NB4 (cell line): ENCODE measurements around the gene TEX2.

ENCODE experiments used
- DNase-seq: peaks from one replicate; pipeline ENCODE4 v3.0.0; 2010; ENCODE audit warnings: low read depth
- H3K4me3 ChIP-seq: one replicate; pipeline ENCODE4 v1.5.1; 2011; ENCODE audit warnings: mild to moderate bottlenecking, low read depth, low read length, moderate library complexity
- CTCF ChIP-seq: IDR thresholded peaks from one replicate; pipeline ENCODE4 v1.5.1; 2012; ENCODE audit warnings: low read depth, low read length
- MYC ChIP-seq: IDR thresholded peaks from 2 replicates; pipeline ENCODE4 v1.6.1; 2011; ENCODE audit warnings: low read depth, low read length
- POLR2A ChIP-seq: IDR thresholded peaks from 2 replicates; pipeline ENCODE4 v1.6.1; 2011; ENCODE audit warnings: mild to moderate bottlenecking; ENCODE audit not compliant: insufficient read length; ENCODE audit errors: extremely low read depth
- TF ChIP-seq, protein P1 (sequence below): IDR thresholded peaks from 2 replicates; pipeline ENCODE4 v1.6.1; 2011; ENCODE audit warnings: low read depth, low read length

Gene TEX2

DNA sequence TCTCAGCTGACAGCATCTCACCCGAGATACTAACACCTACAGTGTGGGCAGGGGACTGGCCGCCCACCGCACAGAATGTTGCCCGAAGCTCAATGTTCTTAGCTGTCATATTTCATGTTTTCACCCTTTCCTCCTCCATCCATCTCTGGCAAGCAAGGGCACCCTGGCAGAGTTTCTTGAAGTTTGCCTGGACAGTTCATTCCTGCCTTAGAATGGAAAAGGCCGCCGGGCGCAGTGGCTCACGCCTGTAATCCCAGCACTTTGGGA lies 37.6 kb upstream of the TEX2 start:
- DNase-seq = no peak
- H3K4me3 ChIP-seq = no peak overlapping the region
- no peak for TF ChIP-seq CTCF

DNA sequence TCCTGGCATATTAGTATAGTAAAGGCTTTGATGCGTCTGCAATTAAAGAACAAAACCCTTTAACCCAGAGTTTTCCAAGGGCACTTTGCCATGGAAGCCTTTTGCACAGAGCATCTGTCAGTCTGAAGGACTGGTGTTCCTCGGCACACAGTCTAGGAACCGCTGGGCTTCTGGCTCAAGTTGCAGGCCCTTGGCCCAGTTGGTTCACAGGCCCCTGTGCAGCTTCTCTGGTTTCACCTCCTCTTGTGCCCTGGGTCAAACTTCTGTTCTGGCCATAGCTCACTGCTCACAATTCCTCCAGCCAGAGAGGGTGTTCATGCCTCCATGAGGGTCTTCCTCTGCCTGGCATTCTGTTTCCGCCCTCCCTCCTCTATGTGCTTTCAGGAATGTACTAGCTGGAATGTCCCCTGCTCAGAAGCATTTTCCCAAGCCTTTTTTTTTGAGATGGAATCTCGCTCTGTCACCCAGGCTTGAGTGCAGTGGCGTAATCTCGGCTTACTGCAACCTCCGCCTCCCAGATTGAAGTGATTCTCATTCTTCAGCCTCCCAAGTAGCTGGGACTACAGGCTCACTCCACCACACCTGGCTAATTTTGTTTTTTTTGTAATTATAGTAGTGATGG lies 34.5 kb upstream of the TEX2 start:
- no peak for TF ChIP-seq MYC
- TF ChIP-seq POLR2A = no peak
- no peak for TF ChIP-seq CTCF
- TF ChIP-seq, protein P1, sequence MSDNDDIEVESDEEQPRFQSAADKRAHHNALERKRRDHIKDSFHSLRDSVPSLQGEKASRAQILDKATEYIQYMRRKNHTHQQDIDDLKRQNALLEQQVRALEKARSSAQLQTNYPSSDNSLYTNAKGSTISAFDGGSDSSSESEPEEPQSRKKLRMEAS = no peak
- no peak overlapping the region for H3K4me3 ChIP-seq
- DNase-seq = no peak

DNA sequence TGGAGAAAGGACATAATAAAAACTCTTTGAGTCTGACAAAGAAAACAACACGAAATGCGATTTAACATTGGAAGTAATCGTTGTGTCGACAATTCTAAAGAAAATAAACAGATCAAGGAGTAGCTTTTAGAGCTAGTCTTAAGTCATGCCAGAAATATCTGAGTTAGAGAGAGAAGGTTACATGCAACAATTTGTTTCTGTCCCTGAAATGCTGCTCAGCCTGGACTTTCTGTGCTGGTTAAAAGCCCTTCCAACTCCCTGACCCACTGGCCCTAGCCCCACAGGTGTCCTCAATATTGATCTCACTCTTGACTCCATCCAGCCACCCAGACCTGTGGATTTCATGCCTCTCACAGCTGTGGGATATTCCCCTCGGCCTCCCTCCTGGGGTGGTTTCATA lies 33.2 kb upstream of the TEX2 start:
- H3K4me3 ChIP-seq = no peak overlapping the region
- no peak for DNase-seq
- TF ChIP-seq CTCF = no peak
- no peak for TF ChIP-seq MYC
- TF ChIP-seq, protein P1 = no peak
- TF ChIP-seq POLR2A = no peak

DNA sequence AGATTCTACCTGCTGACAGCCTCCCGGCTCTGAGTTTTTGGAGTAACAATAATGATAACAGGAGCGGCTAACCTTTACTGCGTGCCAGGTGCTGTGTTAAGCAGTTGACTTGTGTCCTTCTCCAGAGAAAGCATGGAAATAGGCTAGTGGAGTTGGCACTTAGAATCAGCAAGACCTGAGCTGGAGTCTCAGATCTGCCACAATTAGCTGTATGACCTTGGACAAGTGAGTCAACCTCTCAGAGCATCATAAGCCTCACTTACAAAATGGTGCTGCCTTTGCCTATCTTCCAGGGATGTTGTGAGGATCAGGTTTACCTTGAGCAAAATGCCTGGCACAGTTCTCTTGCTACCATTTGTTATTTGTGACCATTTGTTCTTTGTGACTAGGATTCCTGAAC lies 32.1 kb upstream of the TEX2 start:
- no peak for TF ChIP-seq CTCF
- TF ChIP-seq POLR2A = no peak
- TF ChIP-seq MYC = no peak
- TF ChIP-seq, protein P1 = no peak
- no peak overlapping the region for H3K4me3 ChIP-seq
- DNase-seq = no peak

- peak; percentile 46 for TF ChIP-seq CTCF
- no peak for TF ChIP-seq POLR2A
- no peak for TF ChIP-seq MYC
- TF ChIP-seq, protein P1 = no peak
- peak; percentile 53 for DNase-seq
These were observed 28.3 kb upstream of the TEX2 start for GRCh38 chr17:64291268-64291851.

GRCh38 chr17:64289741-64290141 lies 26.7 kb upstream of the TEX2 start:
- TF ChIP-seq POLR2A = no peak
- TF ChIP-seq, protein P1 = no peak
- TF ChIP-seq CTCF = no peak
- TF ChIP-seq MYC = no peak
- no peak for DNase-seq
- no peak overlapping the region for H3K4me3 ChIP-seq

More at GRCh38 chr17:64291268-64291851, 28.3 kb upstream of the TEX2 start:
- H3K4me3 ChIP-seq = no peak overlapping the region
